SU-DHL-6 (cell line): Measurements from ENCODE around the gene HIVEP1.

Experiments
- EZH2phosphoT487 ChIP-seq: fragments of 200-600 bp; sonication (generic), shearing (Covaris generic); conservative IDR thresholded peaks from 2 replicates; pipeline ENCODE4 v1.6.1; 2018; ENCODE audit warnings: mild to moderate bottlenecking, antibody characterized with exemption, low read length, moderate library complexity, mixed read lengths
- TF ChIP-seq, protein P1 (sequence below): fragments of 200-600 bp; sonication (generic); IDR thresholded peaks from one replicate; pipeline ENCODE4 v1.5.1; 2017; ENCODE audit warnings: antibody characterized with exemption, mild to moderate bottlenecking, low read length, moderate library complexity; ENCODE audit not compliant: insufficient read depth, poor library complexity, severe bottlenecking

DNA sequence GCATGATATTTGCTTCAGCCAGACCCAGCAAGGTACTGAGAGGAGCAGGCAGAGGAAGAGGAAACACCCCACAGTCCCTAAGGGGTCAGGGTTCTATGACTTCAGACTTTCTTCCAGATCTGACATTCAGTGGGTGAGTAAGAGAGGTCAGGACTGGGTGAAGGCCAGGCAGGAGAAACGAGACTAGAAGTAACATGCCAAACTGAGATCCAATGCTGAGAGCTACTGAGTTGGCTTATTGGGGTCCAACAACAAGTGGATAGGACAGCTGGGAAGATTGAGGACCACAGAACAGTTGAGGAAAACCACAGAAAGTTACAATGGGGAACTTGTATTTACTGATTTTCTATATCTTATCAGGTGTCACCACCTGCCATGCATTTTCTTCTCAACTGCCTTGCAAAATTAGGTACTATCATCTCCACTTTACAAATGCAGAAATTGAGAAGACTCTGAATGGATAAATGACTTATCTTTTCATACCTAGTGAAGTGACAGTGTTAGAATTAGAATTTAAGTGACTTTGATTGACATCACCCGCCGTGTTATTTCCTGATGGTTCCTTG, 43.8 kb upstream of the HIVEP1 start:
- TF ChIP-seq, protein P1, sequence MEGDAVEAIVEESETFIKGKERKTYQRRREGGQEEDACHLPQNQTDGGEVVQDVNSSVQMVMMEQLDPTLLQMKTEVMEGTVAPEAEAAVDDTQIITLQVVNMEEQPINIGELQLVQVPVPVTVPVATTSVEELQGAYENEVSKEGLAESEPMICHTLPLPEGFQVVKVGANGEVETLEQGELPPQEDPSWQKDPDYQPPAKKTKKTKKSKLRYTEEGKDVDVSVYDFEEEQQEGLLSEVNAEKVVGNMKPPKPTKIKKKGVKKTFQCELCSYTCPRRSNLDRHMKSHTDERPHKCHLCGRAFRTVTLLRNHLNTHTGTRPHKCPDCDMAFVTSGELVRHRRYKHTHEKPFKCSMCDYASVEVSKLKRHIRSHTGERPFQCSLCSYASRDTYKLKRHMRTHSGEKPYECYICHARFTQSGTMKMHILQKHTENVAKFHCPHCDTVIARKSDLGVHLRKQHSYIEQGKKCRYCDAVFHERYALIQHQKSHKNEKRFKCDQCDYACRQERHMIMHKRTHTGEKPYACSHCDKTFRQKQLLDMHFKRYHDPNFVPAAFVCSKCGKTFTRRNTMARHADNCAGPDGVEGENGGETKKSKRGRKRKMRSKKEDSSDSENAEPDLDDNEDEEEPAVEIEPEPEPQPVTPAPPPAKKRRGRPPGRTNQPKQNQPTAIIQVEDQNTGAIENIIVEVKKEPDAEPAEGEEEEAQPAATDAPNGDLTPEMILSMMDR, result no peak
- TF ChIP-seq EZH2phosphoT487, result no peak
